Hindlimb muscle (tissue), 1 donor: ENCODE measurements around the gene LRIG3. TPM values are rescaled to one million over a fixed set of nuclear protein-coding genes. Genes with fewer than 3 reads are reported as not detected.
A peak's percentile ranks its signal among the peaks of the same experiment; 100 is the strongest.

ENCODE experiments used
- DNase-seq: peaks from one replicate; pipeline ENCODE4 v3.0.0-alpha.2; 2013
- polyA plus RNA-seq: library from polyadenylated mRNA; unstranded; fragments of 120-200 nt; gene quantifications from one replicate; pipeline ENCODE4 v1.2.1, GENCODE V29; 2013; ENCODE audit not compliant: insufficient read length

LRIG3 gene
- polyA plus RNA-seq, 1 donor = 29.2 TPM

GRCh38 chr12:58850826-58851225, 69.5 kb downstream of the LRIG3 start:
- no peak for DNase-seq

GRCh38 chr12:58847901-58848600, 72.3 kb downstream of the LRIG3 start:
- DNase-seq = peak; percentile 83

- DNase-seq = no peak
Measured at GRCh38 chr12:58844161-58844560, 76.1 kb downstream of the LRIG3 start.

GRCh38 chr12:58841058-58841798, 79.1 kb downstream of the LRIG3 start:
- no peak for DNase-seq

- no peak for DNase-seq
Measured at GRCh38 chr12:58833853-58834252, 86.5 kb downstream of the LRIG3 start.

GRCh38 chr12:58832920-58833319, 87.4 kb downstream of the LRIG3 start:
- no peak for DNase-seq
